Measurements from ENCODE around the gene KMT5B. TPM values are rescaled to one million over a fixed set of nuclear protein-coding genes. Genes with fewer than 3 reads are reported as not detected.

KMT5B gene
- total and polyA plus RNA-seq, 10 of the 15 experiments (the other 5 are each of a cell fraction or from before 2014, with no cell fraction given) = 4.7 to 21.8 (median 18.0) TPM

GRCh38 chr11:68191661-68192579 is 21.2 kb downstream of the KMT5B start (continued):
- TF ChIP-seq KLF5 (IDR thresholded peaks at IDR 0.05; ENCODE audit: partially characterized antibody) (no peak), STAT3 (IDR thresholded peaks at IDR 0.05; ENCODE audit: low read depth, low read length) (no peak), SIX5 (IDR thresholded peaks at IDR 0.05; ENCODE audit: low read depth, low read length, severe bottlenecking) (no peak), BMI1 (IDR thresholded peaks at IDR 0.05; ENCODE audit: borderline replicate concordance) (no peak), BCLAF1 (IDR thresholded peaks at IDR 0.05) (no peak), E4F1 (IDR thresholded peaks at IDR 0.05; ENCODE audit: borderline replicate concordance, partially characterized antibody) (no peak), PKNOX1 (IDR thresholded peaks at IDR 0.05) (no peak)
